CD14-positive monocyte (primary cell): Measurements from ENCODE around the gene EPHX1. TPM values are rescaled to one million over a fixed set of nuclear protein-coding genes. Genes with fewer than 3 reads are reported as not detected.

Experiments used
- DNase-seq, 3 donors: peaks; one replicate each; pipeline ENCODE4 v3.0.0-alpha.2; 2011 to 2022
- H2AFZ ChIP-seq: 2 replicates; pipeline ENCODE4 v1.6.0; 2012; ENCODE audit warnings: mild to moderate bottlenecking, low read depth, low read length, inconsistent platforms; ENCODE audit not compliant: insufficient read depth, poor library complexity, severe bottlenecking
- H3K27ac ChIP-seq, 2 donors: 1 replicate in 1 of 2; 2 replicates in 1 of 2; pipeline ENCODE4 v1.5.1; 2012 to 2013; ENCODE audit warnings: low read length in 2 of 2, control low read depth in 1 of 2, inconsistent platforms in 1 of 2, low read depth in 1 of 2, mild to moderate bottlenecking in 1 of 2
- H3K27me3 ChIP-seq, 2 donors: one replicate each; pipeline versions ENCODE4 v1.6.0 to v1.6.1; 2011 to 2013; ENCODE audit warnings: low read length in 2 of 2; ENCODE audit not compliant: control insufficient read depth in 2 of 2, insufficient read depth in 2 of 2
- H3K36me3 ChIP-seq, 2 donors: replicated peaks in 1 of 2; 1 replicate in 1 of 2; 2 replicates in 1 of 2; pipeline versions ENCODE4 v1.5.1 to v1.6.1; 2012 to 2013; ENCODE audit warnings: low read length in 2 of 2, control low read depth in 1 of 2, inconsistent platforms in 1 of 2, mild to moderate bottlenecking in 1 of 2; ENCODE audit not compliant: insufficient read depth in 2 of 2, control insufficient read depth in 1 of 2
- H3K4me1 ChIP-seq, 2 donors: 1 replicate in 1 of 2; 2 replicates in 1 of 2; pipeline versions ENCODE4 v1.5.1 to v1.6.1; 2012 to 2013; ENCODE audit warnings: low read length in 2 of 2, control low read depth in 1 of 2, inconsistent platforms in 1 of 2, mild to moderate bottlenecking in 1 of 2, moderate library complexity in 1 of 2; ENCODE audit not compliant: insufficient read depth in 2 of 2, control insufficient read depth in 1 of 2
- H3K4me2 ChIP-seq: replicated peaks from 2 replicates; pipeline ENCODE3; 2012; ENCODE audit warnings: low read length, moderate library complexity, mild to moderate bottlenecking; ENCODE audit not compliant: poor library complexity, severe bottlenecking; ENCODE audit errors: extremely low read depth
- H3K4me3 ChIP-seq, 3 experiments: fragments of 200-600 bp in 1 of 3; sonication (generic) in 1 of 3; replicated peaks in 1 of 3; 1 replicate in 2 of 3; 2 replicates in 1 of 3; pipeline ENCODE4 v1.5.1; 2011 to 2013; ENCODE audit warnings: low read length in 3 of 3, mild to moderate bottlenecking in 3 of 3, control low read depth in 2 of 3, low read depth in 2 of 3, inconsistent platforms in 1 of 3, moderate library complexity in 1 of 3
- H3K79me2 ChIP-seq: 2 replicates; pipeline ENCODE4 v1.6.0; 2012; ENCODE audit warnings: mild to moderate bottlenecking, control low read depth, inconsistent platforms, low read length, moderate library complexity; ENCODE audit not compliant: insufficient read depth
- H3K9ac ChIP-seq: 2 replicates; pipeline ENCODE4 v1.6.0; 2017; ENCODE audit warnings: low read length, mild to moderate bottlenecking; ENCODE audit not compliant: insufficient read depth, poor library complexity, severe bottlenecking
- H3K9me3 ChIP-seq, 2 donors: replicated peaks in 1 of 2; 1 replicate in 1 of 2; 2 replicates in 1 of 2; pipeline versions ENCODE4 v1.5.1 to v1.6.1; 2012 to 2013; ENCODE audit warnings: low read length in 2 of 2, control low read depth in 1 of 2; ENCODE audit not compliant: control insufficient read depth in 1 of 2, insufficient read depth in 1 of 2
- H4K20me1 ChIP-seq: 2 replicates; pipeline ENCODE4 v1.6.0; 2012; ENCODE audit warnings: mild to moderate bottlenecking, low read length, control low read depth, moderate library complexity; ENCODE audit not compliant: insufficient read depth
- H3K27ac Mint-ChIP-seq, 7 donors: one replicate each; pipeline ENCODE4 v1.8.0; 2020; ENCODE audit warnings: mild to moderate bottlenecking in 7 of 7, mixed read lengths in 7 of 7, moderate library complexity in 6 of 7, inconsistent platforms in 2 of 7
- H3K27me3 Mint-ChIP-seq, 3 donors: one replicate each; pipeline ENCODE4 v1.8.0; 2021 to 2022; ENCODE audit warnings: low read depth in 3 of 3, mild to moderate bottlenecking in 3 of 3, mixed read lengths in 3 of 3, moderate library complexity in 3 of 3, inconsistent platforms in 1 of 3
- H3K36me3 Mint-ChIP-seq, 2 donors: one replicate each; pipeline ENCODE4 v1.8.0; 2020; ENCODE audit warnings: mixed read lengths in 2 of 2, inconsistent platforms in 1 of 2, mild to moderate bottlenecking in 1 of 2
- H3K4me1 Mint-ChIP-seq: one replicate; pipeline ENCODE4 v1.8.0; 2020; ENCODE audit warnings: mild to moderate bottlenecking, mixed read lengths
- H3K4me3 Mint-ChIP-seq, 2 donors: one replicate each; pipeline ENCODE4 v1.8.0; 2020; ENCODE audit warnings: mild to moderate bottlenecking in 2 of 2, mixed read lengths in 2 of 2, moderate library complexity in 1 of 2
- H3K9me3 Mint-ChIP-seq, 7 donors: one replicate each; pipeline ENCODE4 v1.8.0; 2020 to 2022; ENCODE audit warnings: mixed read lengths in 7 of 7, mild to moderate bottlenecking in 6 of 7, moderate library complexity in 6 of 7, inconsistent platforms in 2 of 7
- CTCF ChIP-seq: fragments of 200-600 bp; IDR thresholded peaks from one replicate; pipeline ENCODE4 v1.8.0; 2022; ENCODE audit warnings: antibody characterized with exemption, mild to moderate bottlenecking
- WGBS: methylation state at CpG from one replicate; pipeline ENCODE4 v1.1.5; 2013; ENCODE audit warnings: missing lambda C conversion rate; ENCODE audit not compliant: insufficient coverage; 5-methylcytosine and 5-hydroxymethylcytosine counted together
- intact Hi-C, 2 donors: fragments of 100-400 bp; cut with micrococcal nuclease; formaldehyde crosslinking; loops; one replicate each; pipeline versions ENCODE4 v1.15.0 to v1.15.1; 2023
- polyA plus RNA-seq, 3 donors: library from polyadenylated mRNA; depleted of rRNA in 1 of 3; unstranded in 2 of 3; stranded (reverse) in 1 of 3; fragments of 300-500 nt in 2 of 3; fragments of >200 nt in 1 of 3; fragmentation: Illumina TruSeq in 2 of 3; gene quantifications; 1 replicate in 2 of 3; 2 replicates in 1 of 3; pipeline ENCODE4 v1.2.3, GENCODE V29; 2012 to 2021

Gene EPHX1
- polyA plus RNA-seq, 3 donors = 4.6 to 23.8 (median 7.4) TPM

GRCh38 chr1:225811622-225812487 is 1.9 kb downstream of the EPHX1 start:
- H3K36me3 ChIP-seq = no peaks in the 10 kb centered on the region
- peaks cover 0 to 3% of the 10 kb centered on the region in 2 donors for H3K36me3 Mint-ChIP-seq
- peaks cover 45% of the 10 kb centered on the region for H3K4me1 Mint-ChIP-seq
- H4K20me1 ChIP-seq = no peaks in the 10 kb centered on the region
- no peak overlapping the region for H3K9ac ChIP-seq
- TF ChIP-seq CTCF = no peak
- peaks cover 5% of the 10 kb centered on the region for H3K79me2 ChIP-seq
- H3K4me3 ChIP-seq = no peak overlapping the region
- H3K27ac Mint-ChIP-seq = peak overlapping the region in 3 of 7 donors; percentile 5 to 68 (median 38)
- intact Hi-C loops = no loop called here
- no peaks in the 10 kb centered on the region for H3K9me3 Mint-ChIP-seq
- no peak overlapping the region for H3K4me2 ChIP-seq
- H3K27ac ChIP-seq = no peak overlapping the region
- peak overlapping the region in 1 of 2 donors; percentile 93 for H3K4me3 Mint-ChIP-seq
- no peak for DNase-seq
- 85% methylated on average over 4 of the region's 10 CpGs for WGBS
- H2AFZ ChIP-seq = no peak overlapping the region
- H3K9me3 ChIP-seq = no peaks in the 10 kb centered on the region
- peaks cover 13 to 14% (median 13%) of the 10 kb centered on the region in 3 donors for H3K27me3 Mint-ChIP-seq
- H3K4me1 ChIP-seq = peaks cover 36 to 44% of the 10 kb centered on the region in 2 donors
- H3K27me3 ChIP-seq = peaks cover 0 to 3% of the 10 kb centered on the region in 2 donors

- H4K20me1 ChIP-seq = no peaks in the 10 kb centered on the region
- H3K4me2 ChIP-seq = peak overlapping the region; percentile 78
- peaks cover 0 to 3% of the 10 kb centered on the region in 2 donors for H3K27me3 ChIP-seq
- Mint-ChIP-seq H3K4me3 (peak overlapping the region in 1 of 2 donors; percentile 13), H3K27ac (peak overlapping the region in 6 of 7 donors; percentile 28 to 92 (median 48)), H3K36me3 (peaks cover 0 to 3% of the 10 kb centered on the region in 2 donors), H3K4me1 (peaks cover 50% of the 10 kb centered on the region), H3K9me3 (no peaks in the 10 kb centered on the region), H3K27me3 (peaks cover 13 to 14% (median 13%) of the 10 kb centered on the region in 3 donors)
- peak overlapping the region; percentile 42 for H3K9ac ChIP-seq
- no peak for TF ChIP-seq CTCF
- DNase-seq = no peak
- H3K36me3 ChIP-seq = no peaks in the 10 kb centered on the region
- peaks cover 40 to 48% of the 10 kb centered on the region in 2 donors for H3K4me1 ChIP-seq
- H2AFZ ChIP-seq = peak overlapping the region; percentile 75
- intact Hi-C loops = no loop called here
- WGBS = 82% methylated on average over 5 of the region's 8 CpGs
- H3K27ac ChIP-seq = peak overlapping the region; percentile 71 to 78
- H3K79me2 ChIP-seq = peaks cover 5% of the 10 kb centered on the region
- no peaks in the 10 kb centered on the region for H3K9me3 ChIP-seq
- peak overlapping the region in 1 of 3 experiments; percentile 69 for H3K4me3 ChIP-seq
Observed at GRCh38 chr1:225812488-225813213, 2.7 kb downstream of the EPHX1 start.
